PFSK-1 (cell line): ENCODE data around the gene ASPA.

Experiments
- POLR2AphosphoS5 ChIP-seq: IDR thresholded peaks from 2 replicates; pipeline ENCODE4 v1.6.1; 2012; ENCODE audit warnings: low read depth, mild to moderate bottlenecking, control low read depth, low read length, moderate library complexity
- TAF1 ChIP-seq: IDR thresholded peaks from 2 replicates; pipeline ENCODE4 v1.6.1; 2012; ENCODE audit warnings: low read length, control low read depth, borderline replicate concordance; ENCODE audit not compliant: insufficient read depth
- TF ChIP-seq, protein P1 (sequence below), 2 experiments: IDR thresholded peaks; 2 replicates each; pipeline versions ENCODE4 v1.6.1 to v1.8.0; 2011 to 2012; ENCODE audit warnings: low read depth in 2 of 2, low read length in 2 of 2, control low read depth in 1 of 2, inconsistent platforms in 1 of 2, mild to moderate bottlenecking in 1 of 2, moderate library complexity in 1 of 2; ENCODE audit not compliant: insufficient read depth in 1 of 2

DNA sequence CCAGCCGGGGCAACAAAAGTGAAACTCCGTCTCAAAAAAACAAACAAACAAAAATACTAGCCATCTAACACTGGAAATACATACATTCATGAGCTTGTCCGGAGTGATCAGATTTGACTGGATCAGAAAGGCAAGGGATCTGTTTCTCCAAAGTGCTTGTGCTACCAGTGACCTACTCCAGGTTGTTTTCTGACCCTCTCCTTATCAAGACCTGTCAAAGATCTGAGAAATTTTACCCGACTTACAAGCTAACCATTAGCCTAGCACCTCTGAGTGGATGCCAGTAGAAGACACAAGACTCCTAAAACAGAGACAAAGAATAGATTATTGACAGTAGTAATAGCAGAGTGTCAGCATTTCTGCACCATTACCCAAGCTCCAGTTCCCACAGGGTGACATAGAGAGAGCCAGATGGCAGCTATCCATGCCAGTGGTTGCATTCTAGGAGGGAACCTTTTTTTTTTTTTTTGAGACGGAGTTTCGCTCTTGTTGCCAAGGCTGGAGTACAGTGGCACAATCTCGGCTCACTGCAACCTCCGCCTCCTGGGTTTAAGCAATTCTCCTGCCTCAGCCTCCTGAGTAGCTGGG is 9.8 kb downstream of the ASPA start:
- TF ChIP-seq TAF1: no peak
- TF ChIP-seq, protein P1, sequence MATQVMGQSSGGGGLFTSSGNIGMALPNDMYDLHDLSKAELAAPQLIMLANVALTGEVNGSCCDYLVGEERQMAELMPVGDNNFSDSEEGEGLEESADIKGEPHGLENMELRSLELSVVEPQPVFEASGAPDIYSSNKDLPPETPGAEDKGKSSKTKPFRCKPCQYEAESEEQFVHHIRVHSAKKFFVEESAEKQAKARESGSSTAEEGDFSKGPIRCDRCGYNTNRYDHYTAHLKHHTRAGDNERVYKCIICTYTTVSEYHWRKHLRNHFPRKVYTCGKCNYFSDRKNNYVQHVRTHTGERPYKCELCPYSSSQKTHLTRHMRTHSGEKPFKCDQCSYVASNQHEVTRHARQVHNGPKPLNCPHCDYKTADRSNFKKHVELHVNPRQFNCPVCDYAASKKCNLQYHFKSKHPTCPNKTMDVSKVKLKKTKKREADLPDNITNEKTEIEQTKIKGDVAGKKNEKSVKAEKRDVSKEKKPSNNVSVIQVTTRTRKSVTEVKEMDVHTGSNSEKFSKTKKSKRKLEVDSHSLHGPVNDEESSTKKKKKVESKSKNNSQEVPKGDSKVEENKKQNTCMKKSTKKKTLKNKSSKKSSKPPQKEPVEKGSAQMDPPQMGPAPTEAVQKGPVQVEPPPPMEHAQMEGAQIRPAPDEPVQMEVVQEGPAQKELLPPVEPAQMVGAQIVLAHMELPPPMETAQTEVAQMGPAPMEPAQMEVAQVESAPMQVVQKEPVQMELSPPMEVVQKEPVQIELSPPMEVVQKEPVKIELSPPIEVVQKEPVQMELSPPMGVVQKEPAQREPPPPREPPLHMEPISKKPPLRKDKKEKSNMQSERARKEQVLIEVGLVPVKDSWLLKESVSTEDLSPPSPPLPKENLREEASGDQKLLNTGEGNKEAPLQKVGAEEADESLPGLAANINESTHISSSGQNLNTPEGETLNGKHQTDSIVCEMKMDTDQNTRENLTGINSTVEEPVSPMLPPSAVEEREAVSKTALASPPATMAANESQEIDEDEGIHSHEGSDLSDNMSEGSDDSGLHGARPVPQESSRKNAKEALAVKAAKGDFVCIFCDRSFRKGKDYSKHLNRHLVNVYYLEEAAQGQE (IDR thresholded peaks at IDR 0.05; ENCODE audit: insufficient read depth in 1 of 2, low read depth in 2 of 2, low read length in 2 of 2): no peak
- TF ChIP-seq POLR2AphosphoS5: no peak
